ENCODE data around the gene IRF6.
"Not testable (repeated sequence)": the region's sequence is repeated elsewhere in the genome, so short reads cannot be mapped to it uniquely, and the experiment has no call there.

The IRF6 gene

DNA sequence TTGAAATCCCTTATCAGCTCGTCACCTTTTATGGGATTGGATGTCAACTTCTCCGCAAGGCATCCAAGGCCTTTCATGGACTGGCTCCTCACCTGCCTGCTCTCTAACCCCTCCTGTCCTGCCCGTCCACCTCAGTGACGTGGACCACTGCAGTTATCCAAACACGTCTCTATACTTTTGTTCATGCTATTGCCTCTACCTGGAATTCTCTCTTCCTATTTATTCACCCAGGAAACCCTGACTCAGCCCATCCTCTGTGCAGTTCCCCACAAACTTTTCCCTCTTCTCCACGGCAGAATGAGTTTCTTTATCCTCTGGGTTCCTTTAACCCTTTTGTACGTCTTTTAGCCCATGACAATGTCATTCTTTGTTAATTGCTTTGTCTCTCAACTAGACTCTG is 16.8 kb upstream of the IRF6 start:
- DNase-seq, result no peak

- DNase-seq, result no peak
These were observed 15.0 kb upstream of the IRF6 start for GRCh38 chr1:209820986-209821385.

DNA sequence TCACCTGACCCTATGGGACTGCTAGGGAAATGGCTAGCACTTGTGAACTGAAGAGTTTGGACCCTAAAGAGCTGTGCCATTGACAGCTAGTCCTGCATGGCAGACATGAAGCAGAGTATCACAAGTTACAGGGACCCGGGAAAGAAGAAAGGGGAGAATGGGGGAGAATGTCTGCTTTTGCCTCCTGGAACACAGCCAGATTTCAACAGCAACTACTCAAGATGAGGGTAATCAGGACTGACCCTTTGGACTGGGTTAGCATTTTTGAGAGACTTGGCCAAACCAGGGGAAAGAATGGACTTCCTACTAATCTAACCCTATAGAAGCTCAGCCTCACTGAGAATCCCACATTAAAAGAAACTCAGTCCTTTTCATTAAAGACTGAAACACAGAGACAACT is 13.1 kb upstream of the IRF6 start:
- no peak for DNase-seq

- DNase-seq, result no peak
These were observed 11.7 kb upstream of the IRF6 start for GRCh38 chr1:209817691-209818090.

DNA sequence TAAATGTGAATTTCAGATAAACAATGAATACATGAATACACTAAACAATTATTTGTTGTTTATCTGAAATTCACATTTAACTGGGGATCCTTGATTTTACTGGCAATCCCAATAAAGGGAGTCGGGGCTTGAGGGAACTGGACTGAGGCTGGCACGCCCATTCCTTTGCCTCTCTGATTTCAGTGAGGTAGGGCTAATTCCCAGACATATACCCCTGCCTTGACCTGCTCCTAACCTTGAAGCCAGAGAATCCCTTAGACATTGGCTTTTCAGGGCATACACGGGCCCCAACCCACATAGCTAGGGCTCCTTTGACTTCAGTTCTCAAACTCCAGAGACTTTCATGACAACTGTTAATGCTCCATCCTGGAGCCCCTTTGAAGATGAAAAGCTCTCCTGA is 11.0 kb upstream of the IRF6 start:
- no peak for DNase-seq

DNA sequence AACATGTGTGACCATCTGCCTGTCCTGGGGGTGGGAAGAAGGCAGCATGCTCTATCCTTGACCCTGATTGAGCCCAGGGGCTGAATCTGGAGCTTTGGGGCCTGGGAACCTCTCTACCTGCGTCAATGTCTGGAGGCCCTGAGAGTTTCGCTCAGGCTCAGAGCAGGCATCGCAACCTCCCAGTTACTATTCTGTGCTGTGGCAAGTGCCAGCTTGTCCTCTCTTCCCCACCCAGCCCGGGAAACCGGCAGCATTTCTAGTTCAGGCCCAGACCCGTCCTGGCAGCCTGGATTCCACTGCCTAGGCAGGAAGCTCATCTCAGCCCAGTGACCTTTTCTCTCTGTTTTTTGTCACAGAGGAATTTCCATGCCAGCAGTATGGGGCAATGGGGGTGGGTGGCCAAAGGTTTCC is 10.0 kb upstream of the IRF6 start:
- no peak for DNase-seq

GRCh38 chr1:209815490-209815889 is 9.5 kb upstream of the IRF6 start:
- no peak for DNase-seq

DNA sequence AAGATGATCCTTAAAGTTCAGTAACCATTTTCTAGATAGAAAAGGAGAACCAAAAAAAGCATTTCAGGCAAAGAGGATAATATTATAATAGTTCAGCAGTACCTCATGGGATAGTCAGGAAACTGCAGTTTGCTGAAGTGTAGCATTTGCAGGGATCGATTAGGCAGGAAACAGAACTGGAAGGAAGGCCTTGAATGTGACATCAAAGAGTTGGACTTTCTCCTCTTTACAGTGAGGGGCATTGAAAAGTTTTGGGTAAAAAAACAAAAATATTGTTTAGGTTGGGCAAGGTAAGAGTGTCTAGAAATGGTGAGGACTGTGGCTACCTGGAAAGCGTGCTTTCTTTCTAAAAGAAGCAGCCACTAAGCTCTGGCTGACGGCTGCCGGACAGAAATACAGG is 8.0 kb upstream of the IRF6 start:
- no peak for DNase-seq

GRCh38 chr1:209810783-209811182 is 4.8 kb upstream of the IRF6 start:
- DNase-seq, result no peak

- no peak for DNase-seq
These were observed 3.7 kb upstream of the IRF6 start for GRCh38 chr1:209809611-209810010.

- DNase-seq, result peak; percentile 83
These were observed 2.2 kb upstream of the IRF6 start for GRCh38 chr1:209808059-209808581.

DNA sequence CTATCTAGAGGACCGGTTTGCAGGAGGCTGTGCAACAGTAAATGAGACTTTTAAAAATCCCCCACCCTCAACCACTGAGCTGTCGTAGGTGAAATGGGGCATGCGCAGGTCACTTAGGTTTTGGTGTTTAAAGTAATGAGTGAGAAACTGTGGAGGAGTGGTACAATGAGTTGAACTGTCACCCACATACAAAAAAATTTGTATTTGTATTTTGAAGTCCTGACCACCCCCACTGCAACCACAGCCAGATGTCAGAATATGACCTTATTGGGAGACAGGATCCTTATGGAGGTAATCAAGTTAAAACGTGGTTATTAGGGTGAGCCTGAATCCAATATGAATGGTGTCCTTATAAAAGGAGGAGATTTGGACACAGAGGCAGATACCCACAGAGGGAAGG is 1.6 kb upstream of the IRF6 start:
- DNase-seq, result no peak

DNA sequence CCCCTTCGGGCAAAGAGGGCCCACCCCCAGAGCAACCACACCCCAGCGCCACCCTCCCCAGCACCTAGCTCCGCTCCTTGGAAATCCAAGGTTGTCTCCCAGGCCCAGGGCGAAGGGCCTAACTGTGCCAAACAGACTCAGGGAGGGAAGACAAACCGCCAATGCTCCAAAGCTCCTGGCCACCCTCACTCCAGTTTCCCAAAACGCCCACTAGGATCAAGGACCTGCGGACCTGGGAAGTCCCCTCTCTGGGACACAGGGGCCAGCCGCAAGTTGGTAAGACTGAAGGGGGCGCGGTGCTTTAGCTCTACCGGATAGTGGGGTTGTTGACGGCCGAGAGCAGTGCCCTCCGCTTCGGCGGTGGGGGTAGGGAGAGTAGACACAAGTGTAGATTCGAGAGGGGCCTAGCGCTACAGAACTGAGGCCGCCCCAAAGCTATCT is 581 bp downstream of the IRF6 start:
- no peak for DNase-seq

DNA sequence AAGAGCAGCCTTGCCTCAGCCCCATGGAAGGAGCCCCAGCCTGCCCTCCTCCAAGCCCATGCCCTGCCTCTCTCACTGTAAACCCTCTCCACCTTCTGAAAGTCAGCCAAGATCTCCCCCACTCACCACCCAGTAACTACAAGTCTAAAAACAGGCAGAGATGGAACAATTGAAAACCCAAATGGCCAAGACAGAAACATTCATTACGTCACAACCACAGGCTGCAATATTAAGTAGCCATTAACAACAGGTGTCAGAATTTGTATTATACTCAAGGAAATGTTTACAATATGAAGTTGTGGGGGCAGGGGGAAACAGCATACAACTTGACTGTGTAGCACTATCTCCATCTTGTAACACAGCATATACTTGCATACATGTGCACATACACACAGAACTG is 2.4 kb downstream of the IRF6 start:
- DNase-seq, result no peak

DNA sequence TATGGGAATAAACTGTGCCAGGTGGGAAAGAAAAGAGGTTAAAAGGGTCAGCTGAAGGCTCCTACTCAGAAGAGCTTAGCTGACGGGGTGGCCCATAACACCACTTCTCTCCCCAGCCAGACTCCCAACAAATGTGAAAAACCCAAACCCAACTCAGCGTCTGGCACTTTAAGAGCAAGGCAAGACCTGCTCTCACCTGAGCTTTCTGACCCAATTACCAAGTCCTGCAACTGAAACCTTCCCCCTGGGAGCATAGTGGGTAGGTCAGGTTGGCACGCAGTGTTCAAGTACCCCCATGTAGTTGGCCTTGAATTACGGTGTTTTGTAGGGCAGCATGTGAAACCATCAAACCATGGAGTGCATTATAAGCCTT is 3.2 kb downstream of the IRF6 start:
- no peak for DNase-seq

DNA sequence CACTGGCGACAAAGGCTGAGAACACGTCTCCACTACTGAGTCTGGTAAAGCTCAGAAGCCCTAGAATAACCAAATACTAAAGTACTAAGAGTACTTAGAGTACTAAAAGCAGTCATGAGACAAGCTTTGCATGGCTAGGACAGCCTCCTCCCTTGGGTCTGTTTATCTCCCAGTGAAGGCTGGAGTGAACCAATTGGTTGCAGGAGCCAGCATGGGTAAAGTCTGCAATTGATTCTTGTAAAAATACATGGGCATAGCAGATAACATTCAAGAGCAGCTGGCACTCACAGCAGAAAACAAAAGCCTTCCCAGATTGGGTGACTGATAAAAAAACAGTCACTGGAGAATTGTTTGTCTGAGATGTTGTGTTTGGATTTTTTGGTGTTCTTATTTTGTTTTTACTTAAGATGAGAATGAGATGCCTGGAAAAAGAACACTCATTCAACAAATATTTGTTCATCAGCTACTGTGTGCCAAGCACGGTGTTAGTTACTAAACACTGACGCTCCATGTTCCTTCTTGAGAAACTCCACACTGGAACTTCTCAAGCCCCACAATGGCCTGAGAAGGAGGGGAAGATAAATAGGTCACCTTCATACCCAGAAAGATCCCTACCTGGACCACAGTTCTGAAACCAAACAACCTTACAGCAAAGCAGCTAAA is 3.7 kb downstream of the IRF6 start:
- no peak for DNase-seq

- DNase-seq, result no peak
These were observed 4.7 kb downstream of the IRF6 start for GRCh38 chr1:209800984-209801834.

GRCh38 chr1:209797978-209798639 is 7.8 kb downstream of the IRF6 start:
- no peak for DNase-seq

- not testable (repeated sequence) for DNase-seq
These were observed 12.2 kb downstream of the IRF6 start for GRCh38 chr1:209793711-209794110.

DNA sequence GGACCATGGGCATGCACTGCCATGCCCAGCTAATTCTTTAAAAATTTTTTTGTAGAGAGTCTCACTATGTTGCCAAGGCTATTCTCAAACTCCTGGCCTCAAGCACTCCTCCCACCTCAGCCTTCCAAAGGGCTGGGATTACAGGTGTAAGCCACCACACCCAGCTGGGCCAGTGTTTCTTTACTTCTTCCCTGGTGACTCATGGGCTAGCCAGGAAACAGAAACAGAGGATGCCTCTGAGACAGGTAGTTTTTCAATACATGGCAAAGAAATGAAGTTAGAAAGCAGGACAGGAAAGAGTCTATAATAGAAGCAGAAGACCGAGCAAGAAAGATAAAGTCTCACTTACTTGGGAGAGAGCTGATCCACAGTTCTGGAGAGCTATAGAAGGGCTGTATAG is 14.0 kb downstream of the IRF6 start:
- DNase-seq, result no peak

DNA sequence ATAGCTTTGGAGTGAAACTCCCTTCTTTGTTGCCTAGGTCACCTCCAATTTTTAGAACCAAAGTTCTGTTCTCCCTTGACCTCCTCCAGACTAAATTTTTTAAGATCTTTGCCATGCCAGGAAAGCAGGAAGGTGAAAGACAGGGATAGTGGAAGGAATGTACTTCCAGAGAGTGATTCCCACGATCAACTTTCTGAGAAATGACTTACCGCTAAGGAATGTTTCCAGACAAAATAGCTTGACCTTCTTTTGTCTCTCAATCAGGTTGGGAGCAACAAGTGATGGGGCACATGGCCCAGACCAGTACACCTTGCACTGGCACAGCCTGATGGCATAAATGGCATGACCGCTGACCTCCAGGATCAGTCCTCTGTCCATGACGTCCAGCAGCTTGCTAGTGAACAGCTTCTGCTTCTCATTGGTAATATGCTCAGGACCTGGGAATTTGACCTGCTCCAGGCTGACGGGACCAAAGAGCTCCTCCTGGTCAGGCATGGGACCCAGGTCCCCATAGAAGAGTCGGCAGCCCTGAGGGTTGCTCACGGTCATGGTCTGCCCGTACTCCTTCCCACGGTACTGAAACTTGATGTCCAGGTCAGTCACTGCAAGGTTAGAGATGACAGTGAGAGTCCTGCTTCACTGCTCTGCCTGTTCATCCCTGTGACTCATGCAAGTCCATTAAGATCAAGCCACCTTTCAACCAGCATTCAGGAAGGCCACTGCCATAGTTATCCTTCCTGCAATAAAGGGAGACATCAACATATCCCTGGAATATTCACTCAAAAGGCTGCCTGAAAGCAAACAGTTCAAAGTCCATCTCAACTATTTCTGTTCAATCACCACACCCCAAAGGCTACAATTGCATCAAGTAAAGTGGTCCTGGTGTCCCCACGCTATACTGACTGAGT is 15.4 kb downstream of the IRF6 start:
- no peak for DNase-seq

DNA sequence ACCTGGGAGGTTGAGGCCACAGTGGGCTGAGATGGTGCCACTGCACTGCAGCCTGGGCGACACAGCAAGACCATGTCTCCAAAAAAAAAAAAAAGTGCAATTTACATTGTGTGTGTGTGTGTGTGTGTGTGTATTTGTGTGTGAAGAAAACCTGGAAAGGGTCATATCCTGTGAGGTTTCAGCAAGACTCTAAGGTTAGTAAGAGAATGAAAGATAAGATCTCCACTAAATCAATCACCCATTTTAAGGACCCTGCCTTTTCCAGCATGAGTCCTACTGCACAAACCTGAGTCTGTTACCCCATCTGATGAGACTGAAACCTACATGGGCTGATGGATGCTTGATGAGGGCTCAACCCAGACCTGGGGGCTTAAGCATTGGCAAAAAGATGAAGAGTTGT is 16.7 kb downstream of the IRF6 start:
- no peak for DNase-seq

GRCh38 chr1:209787551-209787950 is 18.4 kb downstream of the IRF6 start:
- no peak for DNase-seq
